Activated naive CD4-positive, alpha-beta T cell treated with anti-CD3 and anti-CD28 coated beads, Interleukin-2, amount 50 U/mL, for 72 hours (primary cell): ENCODE data around the gene RARRES2. TPM values are rescaled to one million over a fixed set of nuclear protein-coding genes. Genes with fewer than 3 reads are reported as not detected.
A peak's percentile ranks its signal among the peaks of the same experiment; 100 is the strongest.

ENCODE experiments used
- ATAC-seq, 2 donors: fragments of 150-1000 bp; cut with Tn5 transposase; 2 replicates each; pipeline ENCODE4 v1.10.0; 2021; ENCODE audit warnings: mild to moderate bottlenecking in 2 of 2, moderate library complexity in 2 of 2
- DNase-seq, 2 donors: peaks; one replicate each; pipeline ENCODE4 v3.0.0; 2021 to 2022; ENCODE audit warnings: low spot score in 2 of 2
- H3K27ac Mint-ChIP-seq, 2 donors: one replicate each; pipeline ENCODE4 v1.8.0; 2022; ENCODE audit warnings: mild to moderate bottlenecking in 2 of 2, mixed read lengths in 2 of 2
- H3K36me3 Mint-ChIP-seq, 2 donors: one replicate each; pipeline ENCODE4 v1.8.0; 2022; ENCODE audit warnings: mixed read lengths in 2 of 2
- H3K9me3 Mint-ChIP-seq, 2 donors: one replicate each; pipeline ENCODE4 v1.8.0; 2022; ENCODE audit warnings: mixed read lengths in 2 of 2
- total RNA-seq, 2 donors: library from RNA; stranded (reverse); gene quantifications; one replicate each; pipeline ENCODE4 v1.2.3, GENCODE V29; 2022

Gene RARRES2
- total RNA-seq, 2 donors from 2014 or later: 0.12 TPM; not detected in 1

GRCh38 chr7:150358433-150358832 is 17.0 kb upstream of the RARRES2 start:
- peaks cover 0 to 6% of the 10 kb centered on the region in 2 donors for H3K36me3 Mint-ChIP-seq
- H3K27ac Mint-ChIP-seq: no peak overlapping the region
- peaks cover 4 to 6% of the 10 kb centered on the region in 2 donors for H3K9me3 Mint-ChIP-seq
- ATAC-seq (peak; percentile 37 to 65), DNase-seq (no peak)

GRCh38 chr7:150357771-150358427 is 16.5 kb upstream of the RARRES2 start:
- H3K9me3 Mint-ChIP-seq: peaks cover 4 to 6% of the 10 kb centered on the region in 2 donors
- peaks cover 0 to 6% of the 10 kb centered on the region in 2 donors for H3K36me3 Mint-ChIP-seq
- ATAC-seq: peak; percentile 34 to 57
- no peak for DNase-seq
- H3K27ac Mint-ChIP-seq: peak overlapping the region; percentile 72 to 76

- ATAC-seq (peak; percentile 73 to 78), DNase-seq (peak in 1 of 2 donors; percentile 47)
- Mint-ChIP-seq H3K27ac (peak overlapping the region; percentile 76 to 84), H3K9me3 (peaks cover 4 to 6% of the 10 kb centered on the region in 2 donors), H3K36me3 (peaks cover 0 to 6% of the 10 kb centered on the region in 2 donors)
These were observed 15.8 kb upstream of the RARRES2 start for GRCh38 chr7:150357270-150357669.

- peaks cover 0 to 6% of the 10 kb centered on the region in 2 donors for H3K36me3 Mint-ChIP-seq
- DNase-seq: no peak
- peak overlapping the region in 1 of 2 donors; percentile 67 for H3K27ac Mint-ChIP-seq
- ATAC-seq: no peak
- H3K9me3 Mint-ChIP-seq: peaks cover 4 to 6% of the 10 kb centered on the region in 2 donors
These were observed 15.0 kb upstream of the RARRES2 start for GRCh38 chr7:150356265-150356897.

GRCh38 chr7:150355666-150356059 is 14.2 kb upstream of the RARRES2 start:
- no peak for ATAC-seq
- DNase-seq: no peak
- Mint-ChIP-seq H3K36me3 (peaks cover 0 to 6% of the 10 kb centered on the region in 2 donors), H3K9me3 (peaks cover 4 to 6% of the 10 kb centered on the region in 2 donors), H3K27ac (no peak overlapping the region)

- DNase-seq (no peak), ATAC-seq (no peak)
- H3K27ac Mint-ChIP-seq: no peak overlapping the region
- no peaks in the 10 kb centered on the region for H3K36me3 Mint-ChIP-seq
- no peaks in the 10 kb centered on the region for H3K9me3 Mint-ChIP-seq
These were observed 10.3 kb upstream of the RARRES2 start for GRCh38 chr7:150351587-150352194.

GRCh38 chr7:150346922-150347321 is 5.5 kb upstream of the RARRES2 start:
- DNase-seq: no peak
- ATAC-seq: no peak
- H3K9me3 Mint-ChIP-seq: peaks cover 0 to 9% of the 10 kb centered on the region in 2 donors
- H3K27ac Mint-ChIP-seq: no peak overlapping the region
- H3K36me3 Mint-ChIP-seq: no peaks in the 10 kb centered on the region

- DNase-seq (no peak), ATAC-seq (no peak)
- Mint-ChIP-seq H3K27ac (no peak overlapping the region), H3K9me3 (peaks cover 0 to 9% of the 10 kb centered on the region in 2 donors), H3K36me3 (no peaks in the 10 kb centered on the region)
These were observed 3.6 kb upstream of the RARRES2 start for GRCh38 chr7:150345012-150345411.

- DNase-seq (no peak), ATAC-seq (no peak)
- Mint-ChIP-seq H3K9me3 (peaks cover 0 to 9% of the 10 kb centered on the region in 2 donors), H3K27ac (no peak overlapping the region), H3K36me3 (no peaks in the 10 kb centered on the region)
These were observed 2.9 kb upstream of the RARRES2 start for GRCh38 chr7:150344299-150344698.

GRCh38 chr7:150343225-150343624 is 1.8 kb upstream of the RARRES2 start:
- ATAC-seq (no peak), DNase-seq (no peak)
- Mint-ChIP-seq H3K36me3 (no peaks in the 10 kb centered on the region), H3K9me3 (peaks cover 0 to 9% of the 10 kb centered on the region in 2 donors), H3K27ac (no peak overlapping the region)

GRCh38 chr7:150342121-150342408 is 636 bp upstream of the RARRES2 start:
- ATAC-seq: no peak
- Mint-ChIP-seq H3K9me3 (peaks cover 0 to 9% of the 10 kb centered on the region in 2 donors), H3K27ac (no peak overlapping the region), H3K36me3 (peaks cover 0 to 7% of the 10 kb centered on the region in 2 donors)
- no peak for DNase-seq

GRCh38 chr7:150340875-150341262 is 560 bp downstream of the RARRES2 start:
- no peak for ATAC-seq
- no peak overlapping the region for H3K27ac Mint-ChIP-seq
- no peak for DNase-seq
- H3K9me3 Mint-ChIP-seq: peaks cover 0 to 9% of the 10 kb centered on the region in 2 donors
- peaks cover 0 to 7% of the 10 kb centered on the region in 2 donors for H3K36me3 Mint-ChIP-seq

GRCh38 chr7:150340024-150340749 is 1.2 kb downstream of the RARRES2 start:
- ATAC-seq: peak; percentile 33 to 47

GRCh38 chr7:150339409-150339809 is 2.0 kb downstream of the RARRES2 start:
- no peak for DNase-seq
- Mint-ChIP-seq H3K9me3 (peaks cover 0 to 9% of the 10 kb centered on the region in 2 donors), H3K36me3 (peaks cover 0 to 7% of the 10 kb centered on the region in 2 donors), H3K27ac (no peak overlapping the region)
- ATAC-seq: no peak

More at GRCh38 chr7:150340024-150340749, 1.2 kb downstream of the RARRES2 start:
- DNase-seq: no peak
- Mint-ChIP-seq H3K36me3 (peaks cover 0 to 7% of the 10 kb centered on the region in 2 donors), H3K27ac (no peak overlapping the region), H3K9me3 (peaks cover 0 to 9% of the 10 kb centered on the region in 2 donors)

GRCh38 chr7:150338166-150338829 is 3.1 kb downstream of the RARRES2 start:
- no peak for ATAC-seq
- no peak overlapping the region for H3K27ac Mint-ChIP-seq

GRCh38 chr7:150337659-150338081 is 3.8 kb downstream of the RARRES2 start:
- no peak for ATAC-seq
- Mint-ChIP-seq H3K9me3 (no peaks in the 10 kb centered on the region), H3K36me3 (peaks cover 0 to 7% of the 10 kb centered on the region in 2 donors), H3K27ac (no peak overlapping the region)
- DNase-seq: no peak

More at GRCh38 chr7:150338166-150338829, 3.1 kb downstream of the RARRES2 start:
- Mint-ChIP-seq H3K9me3 (peaks cover 0 to 2% of the 10 kb centered on the region in 2 donors), H3K36me3 (peaks cover 0 to 7% of the 10 kb centered on the region in 2 donors)
- no peak for DNase-seq
